Smooth muscle cell (in vitro differentiated cells): ENCODE measurements around the gene EPN3. TPM values are rescaled to one million over a fixed set of nuclear protein-coding genes. Genes with fewer than 3 reads are reported as not detected.

Experiments used
- DNase-seq: peaks from one replicate; lab custom pipeline; 2025; ENCODE audit not compliant: unreplicated experiment; lab: John Stamatoyannopoulos, UW
- H2AFZ ChIP-seq: fragments of 200-600 bp; sonication (generic); 2 replicates; pipeline ENCODE4 v1.6.0; 2016; ENCODE audit warnings: antibody characterized with exemption, low read depth, mild to moderate bottlenecking
- H3F3A ChIP-seq: fragments of 200-600 bp; sonication (generic); 2 replicates; pipeline ENCODE4 v1.6.0; 2017; ENCODE audit warnings: antibody characterized with exemption, low read depth
- H3K27ac ChIP-seq: fragments of 200-600 bp; sonication (generic); 2 replicates; pipeline ENCODE4 v1.5.1; 2016; ENCODE audit warnings: low read depth, mild to moderate bottlenecking
- H3K27me3 ChIP-seq: fragments of 200-600 bp; sonication (generic); 2 replicates; pipeline ENCODE4 v1.6.1; 2016; ENCODE audit warnings: low read depth, mild to moderate bottlenecking
- H3K36me3 ChIP-seq: fragments of 200-600 bp; sonication (generic); 2 replicates; pipeline ENCODE4 v1.5.1; 2016; ENCODE audit warnings: low read depth
- H3K4me1 ChIP-seq: fragments of 200-600 bp; sonication (generic); 2 replicates; pipeline ENCODE4 v1.5.1; 2016; ENCODE audit warnings: low read depth
- H3K4me2 ChIP-seq: fragments of 200-600 bp; sonication (generic); 2 replicates; pipeline ENCODE4 v1.6.0; 2016; ENCODE audit warnings: mild to moderate bottlenecking
- H3K4me3 ChIP-seq: fragments of 200-600 bp; sonication (generic); 2 replicates; pipeline ENCODE4 v1.5.1; 2016; ENCODE audit warnings: mild to moderate bottlenecking
- H3K79me2 ChIP-seq: fragments of 200-600 bp; sonication (generic); 2 replicates; pipeline ENCODE4 v1.6.0; 2016; ENCODE audit warnings: low read depth, mild to moderate bottlenecking
- H3K9ac ChIP-seq: fragments of 200-600 bp; sonication (generic); 2 replicates; pipeline ENCODE4 v1.6.0; 2016; ENCODE audit warnings: low read depth
- H3K9me3 ChIP-seq: fragments of 200-600 bp; sonication (generic); replicated peaks from 2 replicates; pipeline ENCODE4 v1.5.1; 2016; ENCODE audit warnings: low read depth
- H4K20me1 ChIP-seq: fragments of 200-600 bp; sonication (generic); 2 replicates; pipeline ENCODE4 v1.6.0; 2016; ENCODE audit warnings: low read depth
- CTCF ChIP-seq: fragments of 200-600 bp; sonication (generic); IDR thresholded peaks from 2 replicates; pipeline ENCODE4 v1.5.1; 2017; ENCODE audit warnings: borderline replicate concordance, mild to moderate bottlenecking, antibody characterized with exemption; ENCODE audit not compliant: insufficient read depth, poor library complexity, severe bottlenecking
- WGBS: methylation state at CpG from one replicate; pipeline ENCODE4 v1.1.7; 2016; ENCODE audit warnings: low lambda C conversion rate; 5-methylcytosine and 5-hydroxymethylcytosine counted together
- polyA plus RNA-seq: library from polyadenylated mRNA; unstranded; fragments of >200 nt; fragmentation: Nextera tagmentation; extraction: Ambion mirVana; gene quantifications from 2 replicates; pipeline ENCODE4 v1.2.1, GENCODE V29; 2016
- total RNA-seq: library from RNA; depleted of rRNA; stranded (reverse); fragments of >200 nt; gene quantifications from 2 replicates; pipeline ENCODE4 v1.2.3, GENCODE V29; 2014

EPN3 gene
- total and polyA plus RNA-seq, 2 experiments from 2014 or later, result 3.9 to 5.1 TPM

- Histone ChIP-seq H4K20me1 (no peaks in the 10 kb centered on the region), H3F3A (no peaks in the 10 kb centered on the region), H3K27ac (no peak overlapping the region), H3K4me1 (no peaks in the 10 kb centered on the region), H3K27me3 (no peaks in the 10 kb centered on the region), H3K4me2 (no peak overlapping the region), H2AFZ (no peak overlapping the region), H3K9me3 (no peaks in the 10 kb centered on the region), H3K79me2 (no peaks in the 10 kb centered on the region), H3K4me3 (no peak overlapping the region), H3K36me3 (no peaks in the 10 kb centered on the region), H3K9ac (no peak overlapping the region)
- TF ChIP-seq CTCF, result no peak
- no peak for DNase-seq
- WGBS, result 85% methylated on average over 7 of the region's 7 CpGs
These were observed 46.9 kb downstream of the EPN3 start for GRCh38 chr17:50579399-50579798.

GRCh38 chr17:50580646-50581045 lies 48.1 kb downstream of the EPN3 start:
- 93% methylated on average over 9 of the region's 9 CpGs for WGBS
- H3K9ac ChIP-seq, result no peak overlapping the region
- no peaks in the 10 kb centered on the region for H4K20me1 ChIP-seq
- no peak overlapping the region for H3K4me2 ChIP-seq
- DNase-seq, result no peak
- no peaks in the 10 kb centered on the region for H3K9me3 ChIP-seq
- no peak overlapping the region for H3K4me3 ChIP-seq
- no peaks in the 10 kb centered on the region for H3K27me3 ChIP-seq
- H2AFZ ChIP-seq, result no peak overlapping the region
- H3K27ac ChIP-seq, result no peak overlapping the region
- H3K4me1 ChIP-seq, result no peaks in the 10 kb centered on the region
- no peaks in the 10 kb centered on the region for H3F3A ChIP-seq
- no peaks in the 10 kb centered on the region for H3K36me3 ChIP-seq
- TF ChIP-seq CTCF, result no peak
- H3K79me2 ChIP-seq, result no peaks in the 10 kb centered on the region

GRCh38 chr17:50581316-50581715 lies 48.8 kb downstream of the EPN3 start:
- H3K4me1 ChIP-seq, result no peaks in the 10 kb centered on the region
- no peak overlapping the region for H3K27ac ChIP-seq
- no peaks in the 10 kb centered on the region for H3K9me3 ChIP-seq
- no peaks in the 10 kb centered on the region for H3K36me3 ChIP-seq
- no peak overlapping the region for H3K4me2 ChIP-seq
- no peak for TF ChIP-seq CTCF
- H3K4me3 ChIP-seq, result no peak overlapping the region
- H3K27me3 ChIP-seq, result no peaks in the 10 kb centered on the region
- no peak overlapping the region for H2AFZ ChIP-seq
- 95% methylated on average over 10 of the region's 12 CpGs for WGBS
- no peak overlapping the region for H3K9ac ChIP-seq
- no peaks in the 10 kb centered on the region for H4K20me1 ChIP-seq
- no peaks in the 10 kb centered on the region for H3K79me2 ChIP-seq
- DNase-seq, result no peak
- no peaks in the 10 kb centered on the region for H3F3A ChIP-seq

GRCh38 chr17:50582741-50583140 lies 50.2 kb downstream of the EPN3 start:
- no peak overlapping the region for H2AFZ ChIP-seq
- H3K36me3 ChIP-seq, result no peaks in the 10 kb centered on the region
- no peak overlapping the region for H3K4me2 ChIP-seq
- no peak for DNase-seq
- H3K4me3 ChIP-seq, result no peak overlapping the region
- no peaks in the 10 kb centered on the region for H3F3A ChIP-seq
- no peaks in the 10 kb centered on the region for H3K4me1 ChIP-seq
- H3K9me3 ChIP-seq, result no peaks in the 10 kb centered on the region
- H3K9ac ChIP-seq, result no peak overlapping the region
- no peak overlapping the region for H3K27ac ChIP-seq
- H3K79me2 ChIP-seq, result no peaks in the 10 kb centered on the region
- no peaks in the 10 kb centered on the region for H3K27me3 ChIP-seq
- WGBS, result 82% methylated on average over 2 of the region's 2 CpGs
- H4K20me1 ChIP-seq, result no peaks in the 10 kb centered on the region
- TF ChIP-seq CTCF, result no peak
